ENCODE results near the gene RAPH1. TPM values are rescaled to one million over a fixed set of nuclear protein-coding genes. Genes with fewer than 3 reads are reported as not detected.

Gene RAPH1
- polyA plus RNA-seq, 1 donor from 2014 or later, result 13.9 TPM

- no peaks in the 10 kb centered on the region for H3K9me2 ChIP-seq (ENCODE audit: insufficient read depth, low read length)
- no peaks in the 10 kb centered on the region for H3K27me3 ChIP-seq (ENCODE audit: insufficient read depth, low read depth, low read length)
- H3K79me2 ChIP-seq (replicated peaks; ENCODE audit: insufficient read depth, low read length), result peaks cover 6% of the 10 kb centered on the region
- no peak overlapping the region for H3K27ac ChIP-seq (ENCODE audit: low read length)
- no peaks in the 10 kb centered on the region for H3K9me3 ChIP-seq (ENCODE audit: low read length)
- no peak overlapping the region for H3K4me3 ChIP-seq (ENCODE audit: low read length)
- TF ChIP-seq CTCF (IDR thresholded peaks at IDR 0.05; ENCODE audit: poor library complexity, severe bottlenecking) (no peak), TAF1 (IDR thresholded peaks at IDR 0.05; ENCODE audit: low read depth) (no peak), EZH2 (IDR thresholded peaks at IDR 0.05; ENCODE audit: borderline replicate concordance, insufficient read depth, low read length, poor library complexity, severe bottlenecking) (no peak), POLR2AphosphoS5 (IDR thresholded peaks at IDR 0.05) (no peak), EP300 (conservative IDR thresholded peaks at IDR 0.05; ENCODE audit: poor library complexity, severe bottlenecking) (no peak), MXI1 (conservative IDR thresholded peaks at IDR 0.05; ENCODE audit: poor library complexity, severe bottlenecking) (no peak), REST (IDR thresholded peaks at IDR 0.05; ENCODE audit: borderline replicate concordance) (no peak)
- H4K20me1 ChIP-seq (ENCODE audit: insufficient read depth), result no peaks in the 10 kb centered on the region
- H3F3A ChIP-seq (ENCODE audit: insufficient read depth, low read length, poor library complexity, severe bottlenecking), result no peaks in the 10 kb centered on the region
- H3K4me2 ChIP-seq (ENCODE audit: low read length), result no peak overlapping the region
- peaks cover 12% of the 10 kb centered on the region for H3K36me3 ChIP-seq (ENCODE audit: insufficient read depth, low read length)
- no peak overlapping the region for H3K9ac ChIP-seq (ENCODE audit: low read length)
- H2AFZ ChIP-seq (ENCODE audit: low read depth, low read length), result no peak overlapping the region
Measured at GRCh38 chr2:203440671-203441070, 94.4 kb downstream of the RAPH1 start.

- H4K20me1 ChIP-seq (ENCODE audit: insufficient read depth), result peaks cover 3% of the 10 kb centered on the region
- no peak overlapping the region for H3K27ac ChIP-seq (ENCODE audit: low read length)
- H3K4me3 ChIP-seq (ENCODE audit: low read length), result no peak overlapping the region
- no peak overlapping the region for H2AFZ ChIP-seq (ENCODE audit: low read depth, low read length)
- no peaks in the 10 kb centered on the region for H3K9me3 ChIP-seq (ENCODE audit: low read length)
- TF ChIP-seq MXI1 (conservative IDR thresholded peaks at IDR 0.05; ENCODE audit: poor library complexity, severe bottlenecking), result no peak
- no peak for TF ChIP-seq CTCF (IDR thresholded peaks at IDR 0.05; ENCODE audit: poor library complexity, severe bottlenecking)
- TF ChIP-seq POLR2AphosphoS5 (IDR thresholded peaks at IDR 0.05), result no peak
- no peak for TF ChIP-seq REST (IDR thresholded peaks at IDR 0.05; ENCODE audit: borderline replicate concordance)
- no peak for TF ChIP-seq RAD21 (conservative IDR thresholded peaks at IDR 0.05)
- no peak for TF ChIP-seq SMC3 (conservative IDR thresholded peaks at IDR 0.05; ENCODE audit: poor library complexity)
- no peak for TF ChIP-seq TAF1 (IDR thresholded peaks at IDR 0.05; ENCODE audit: low read depth)
- no peak for TF ChIP-seq EZH2 (IDR thresholded peaks at IDR 0.05; ENCODE audit: borderline replicate concordance, insufficient read depth, low read length, poor library complexity, severe bottlenecking)
- TF ChIP-seq EP300 (conservative IDR thresholded peaks at IDR 0.05; ENCODE audit: poor library complexity, severe bottlenecking), result no peak
- no peaks in the 10 kb centered on the region for H3K27me3 ChIP-seq (ENCODE audit: insufficient read depth, low read depth, low read length)
- peaks cover 6% of the 10 kb centered on the region for H3K79me2 ChIP-seq (replicated peaks; ENCODE audit: insufficient read depth, low read length)
- peaks cover 12% of the 10 kb centered on the region for H3K36me3 ChIP-seq (ENCODE audit: insufficient read depth, low read length)
- H3K4me2 ChIP-seq (ENCODE audit: low read length), result no peak overlapping the region
- no peaks in the 10 kb centered on the region for H3K9me2 ChIP-seq (ENCODE audit: insufficient read depth, low read length)
- H3K9ac ChIP-seq (ENCODE audit: low read length), result no peak overlapping the region
- no peaks in the 10 kb centered on the region for H3F3A ChIP-seq (ENCODE audit: insufficient read depth, low read length, poor library complexity, severe bottlenecking)
Measured at GRCh38 chr2:203438528-203438927, 96.6 kb downstream of the RAPH1 start.
